Stimulated activated CD4-positive, alpha-beta T cell treated with anti-CD3 and anti-CD28 coated beads, Interleukin-12 subunit alpha, Interleukin-12 subunit beta, amount 100 ng/mL, for 48 hours (primary cell): Measurements from ENCODE around the gene EIF3K.
"Not testable (repeated sequence)": the region's sequence is repeated elsewhere in the genome, so short reads cannot be mapped to it uniquely, and the experiment has no call there.

Source experiments
- DNase-seq, 3 donors: peaks; one replicate each; pipeline ENCODE4 v3.0.0-alpha.2; 2020; ENCODE audit warnings: low read depth in 2 of 3, low spot score in 1 of 3

The EIF3K gene

GRCh38 chr19:38617764-38618589, 1.0 kb upstream of the EIF3K start, which contains the start of gene MAP4K1:
Gene MAP4K1, minus strand, starts transcription at chr19:38617953. Its CDS starts 58 bp downstream, at chr19:38617895.
- DNase-seq, result peak; percentile 45 to 65 (median 47)

DNA sequence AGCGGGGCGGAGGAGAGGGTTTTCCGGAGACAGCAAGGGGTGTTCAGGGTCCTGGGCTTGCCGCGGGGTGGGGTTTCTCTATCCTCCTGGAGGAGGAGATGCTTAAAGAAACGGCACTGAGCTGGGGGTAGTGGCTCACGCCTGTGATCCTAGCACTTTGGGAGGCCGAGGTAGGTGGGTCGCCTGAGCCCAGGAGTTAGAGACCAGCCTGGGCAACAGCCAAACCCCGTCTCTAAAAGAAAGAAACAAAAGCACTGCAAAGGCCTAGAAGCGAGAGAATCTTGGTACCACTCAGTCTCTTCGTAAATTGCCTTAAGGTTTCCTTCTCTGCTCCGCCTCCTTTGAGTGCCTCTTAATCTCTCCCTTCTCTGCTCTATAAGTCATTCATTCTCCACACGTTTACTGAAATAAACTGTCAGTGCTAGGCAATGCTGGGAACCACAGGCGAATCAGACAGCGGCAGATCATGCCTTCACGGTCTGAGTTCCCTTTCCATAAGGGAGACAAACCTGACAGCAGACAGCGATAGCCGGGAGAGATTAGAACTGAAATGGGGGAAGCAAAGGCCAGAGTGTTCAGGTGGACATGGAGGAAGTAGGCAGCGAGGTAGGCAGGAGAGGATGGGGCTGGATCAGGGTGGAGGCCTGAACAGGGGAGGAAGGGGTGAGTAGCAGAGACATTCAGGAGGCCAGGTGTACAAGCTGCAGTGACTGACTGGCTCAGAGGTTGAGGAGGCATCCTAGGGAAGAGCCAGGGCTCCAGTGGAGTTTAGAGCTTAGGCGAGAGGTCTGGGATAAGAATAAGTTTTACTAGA, 580 bp downstream of the EIF3K start:
- DNase-seq, result no peak

DNA sequence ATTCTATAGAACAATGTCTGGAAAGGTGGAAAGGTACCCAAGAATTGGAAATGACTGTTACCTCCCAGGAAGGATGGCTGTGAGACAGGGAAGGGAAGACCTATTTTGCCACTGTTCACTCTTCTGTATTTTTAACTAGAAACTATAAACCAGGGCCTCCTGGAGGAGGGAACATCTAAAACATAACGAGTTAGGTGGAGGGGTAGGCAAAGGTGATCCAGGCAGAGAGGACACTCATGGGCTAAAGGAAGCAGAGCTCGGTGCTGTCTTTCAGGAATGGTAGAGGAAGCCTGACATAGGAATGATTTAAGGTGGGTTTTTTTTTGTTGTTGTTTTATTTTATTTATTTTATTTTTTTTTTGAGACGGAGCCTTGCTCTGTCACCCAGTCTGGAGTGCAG, 5.8 kb downstream of the EIF3K start:
- DNase-seq, result no peak

DNA sequence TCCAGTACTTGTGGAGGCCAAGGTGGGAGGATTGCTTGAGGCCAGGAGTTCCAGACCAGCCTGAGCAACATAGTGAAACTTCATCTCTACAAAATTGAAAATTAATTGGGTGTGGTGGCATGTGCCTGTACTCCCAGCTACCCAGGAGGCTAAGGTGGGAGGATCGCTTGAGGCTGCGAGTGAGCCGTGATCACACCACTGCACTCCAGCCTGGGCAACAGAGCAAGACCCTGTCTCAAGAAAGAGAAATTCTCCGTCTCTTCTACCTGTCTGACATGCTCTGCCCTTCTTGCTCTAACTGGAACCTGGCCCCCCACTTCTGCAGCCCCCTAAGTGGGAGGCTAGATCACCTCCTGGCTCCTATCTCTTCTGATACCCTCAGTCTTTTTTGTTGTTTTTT, 7.4 kb downstream of the EIF3K start:
- DNase-seq, result no peak

- no peak for DNase-seq
These were observed 10.6 kb downstream of the EIF3K start for GRCh38 chr19:38629568-38629967.

- not testable (repeated sequence) for DNase-seq
These were observed 12.3 kb downstream of the EIF3K start for GRCh38 chr19:38631301-38631700.

DNA sequence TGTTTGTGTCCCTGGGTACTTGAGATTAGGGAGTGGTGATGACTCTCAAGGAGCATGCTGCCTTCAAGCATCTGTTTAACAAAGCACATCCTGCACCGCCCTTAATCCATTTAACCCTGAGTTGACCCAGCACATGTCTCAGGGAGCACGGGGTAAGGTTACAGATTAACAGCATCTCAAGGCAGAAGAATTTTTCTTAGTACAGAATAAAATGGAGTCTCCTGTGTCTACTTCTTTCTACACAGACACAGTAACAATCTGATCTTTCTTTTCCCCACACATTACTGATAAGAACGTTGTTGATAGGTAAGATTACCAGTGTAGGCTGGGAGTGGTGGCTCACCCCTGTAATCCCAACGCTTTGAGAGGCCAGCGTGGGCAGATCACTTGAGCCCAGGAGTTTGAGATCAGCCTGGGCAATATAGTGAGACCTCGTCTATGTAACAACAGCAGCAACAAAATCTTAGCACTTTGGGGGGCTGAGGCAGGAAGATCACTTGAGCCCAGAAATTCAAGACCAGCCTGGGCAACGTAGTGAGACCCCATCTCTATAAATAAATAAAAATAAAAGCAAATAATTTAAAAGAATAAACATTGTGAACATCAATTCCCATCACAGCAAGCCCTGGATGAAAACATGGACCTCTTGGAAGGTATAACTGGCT, 13.0 kb downstream of the EIF3K start:
- not testable (repeated sequence) for DNase-seq

- no peak for DNase-seq
These were observed 13.7 kb downstream of the EIF3K start for GRCh38 chr19:38632476-38633213.

- DNase-seq, result peak; percentile 61 to 70 (median 61)
These were observed 15.9 kb downstream of the EIF3K start for GRCh38 chr19:38634757-38635482.

- no peak for DNase-seq
These were observed 16.8 kb downstream of the EIF3K start for GRCh38 chr19:38635483-38636399.

- DNase-seq, result no peak
These were observed 19.5 kb downstream of the EIF3K start for GRCh38 chr19:38638461-38638860.

DNA sequence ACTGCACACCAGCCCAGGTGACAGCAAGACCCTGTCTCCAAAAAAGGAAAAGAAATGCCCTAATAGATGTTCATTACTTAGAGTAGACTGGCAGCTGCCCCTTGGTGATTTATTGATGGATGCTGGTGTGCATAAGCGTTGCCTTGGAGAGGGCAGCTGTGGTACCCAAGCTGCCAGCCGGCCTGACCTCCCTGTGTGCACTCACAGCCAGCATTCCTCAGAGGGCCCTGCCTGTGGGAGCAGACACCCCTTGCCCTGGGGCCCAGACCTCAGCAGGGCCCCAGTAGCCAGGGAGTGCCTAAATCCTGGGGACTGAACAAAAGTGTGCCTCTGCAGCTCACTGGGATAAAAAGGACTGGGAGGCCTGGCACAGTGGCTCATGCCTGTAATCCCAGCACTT, 20.7 kb downstream of the EIF3K start:
- no peak for DNase-seq

GRCh38 chr19:38640368-38640767, 21.4 kb downstream of the EIF3K start:
- DNase-seq, result no peak

GRCh38 chr19:38642176-38642575, 23.2 kb downstream of the EIF3K start:
- DNase-seq, result no peak

DNA sequence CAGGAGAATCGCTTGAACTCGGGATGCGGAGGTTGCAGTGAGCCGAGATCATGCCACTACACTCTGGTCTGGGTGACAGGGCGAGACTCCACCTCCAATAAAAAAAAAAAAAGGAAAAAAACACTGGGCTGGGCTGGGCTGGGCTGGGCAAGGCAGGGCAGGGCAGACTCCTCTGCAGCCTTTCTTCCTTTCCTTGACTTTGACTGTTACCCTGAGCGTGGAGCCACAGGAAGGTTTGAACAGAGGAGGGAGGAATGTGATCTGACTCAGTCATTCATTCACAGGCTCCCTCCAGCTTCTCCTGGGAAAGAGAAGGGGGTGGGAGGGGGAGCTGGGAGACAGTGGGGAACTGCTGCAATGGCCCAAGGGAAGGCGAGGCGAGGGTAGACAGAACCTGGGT, 25.7 kb downstream of the EIF3K start:
- no peak for DNase-seq

- DNase-seq, result peak; percentile 99 to 100 (median 99)
These were observed 28.5 kb downstream of the EIF3K start, which contains the start of gene ACTN4 for GRCh38 chr19:38647368-38647965. Gene ACTN4, plus strand, starts transcription at chr19:38647649. Its CDS starts 97 bp downstream, at chr19:38647746.

GRCh38 chr19:38647966-38648768, 29.2 kb downstream of the EIF3K start:
- no peak for DNase-seq

GRCh38 chr19:38648769-38649304, 29.8 kb downstream of the EIF3K start:
- no peak for DNase-seq
